GM18870 (cell line): ENCODE results near the gene FIGLA.
"Not testable (repeated sequence)": the region's sequence is repeated elsewhere in the genome, so short reads cannot be mapped to it uniquely, and the experiment has no call there.

Experiments
- ATAC-seq: cut with Tn5 transposase; IDR thresholded peaks from one replicate; pipeline ENCODE4 v1.9.1; 2021; ENCODE audit warnings: moderate library complexity; ENCODE audit not compliant: unreplicated experiment

The FIGLA gene

DNA sequence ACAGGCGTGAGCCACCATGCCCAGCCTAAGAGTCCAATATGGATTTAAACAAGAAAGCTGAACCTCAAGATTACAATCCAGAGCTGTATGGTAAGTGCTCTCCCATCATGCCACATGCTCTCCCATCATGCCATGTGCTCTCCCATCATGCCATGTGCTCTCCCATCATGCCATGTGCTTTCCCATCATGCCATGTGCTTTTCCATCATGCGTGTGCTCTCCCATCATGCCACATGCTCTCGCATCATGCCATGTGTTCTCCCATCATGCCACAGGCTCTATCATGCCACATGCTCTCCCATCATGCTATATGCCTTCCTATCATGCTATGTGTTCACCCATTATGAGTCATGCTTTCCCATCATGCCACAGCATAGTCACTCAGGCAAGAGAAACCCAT is 43.2 kb downstream of the FIGLA start:
- no peak for ATAC-seq

DNA sequence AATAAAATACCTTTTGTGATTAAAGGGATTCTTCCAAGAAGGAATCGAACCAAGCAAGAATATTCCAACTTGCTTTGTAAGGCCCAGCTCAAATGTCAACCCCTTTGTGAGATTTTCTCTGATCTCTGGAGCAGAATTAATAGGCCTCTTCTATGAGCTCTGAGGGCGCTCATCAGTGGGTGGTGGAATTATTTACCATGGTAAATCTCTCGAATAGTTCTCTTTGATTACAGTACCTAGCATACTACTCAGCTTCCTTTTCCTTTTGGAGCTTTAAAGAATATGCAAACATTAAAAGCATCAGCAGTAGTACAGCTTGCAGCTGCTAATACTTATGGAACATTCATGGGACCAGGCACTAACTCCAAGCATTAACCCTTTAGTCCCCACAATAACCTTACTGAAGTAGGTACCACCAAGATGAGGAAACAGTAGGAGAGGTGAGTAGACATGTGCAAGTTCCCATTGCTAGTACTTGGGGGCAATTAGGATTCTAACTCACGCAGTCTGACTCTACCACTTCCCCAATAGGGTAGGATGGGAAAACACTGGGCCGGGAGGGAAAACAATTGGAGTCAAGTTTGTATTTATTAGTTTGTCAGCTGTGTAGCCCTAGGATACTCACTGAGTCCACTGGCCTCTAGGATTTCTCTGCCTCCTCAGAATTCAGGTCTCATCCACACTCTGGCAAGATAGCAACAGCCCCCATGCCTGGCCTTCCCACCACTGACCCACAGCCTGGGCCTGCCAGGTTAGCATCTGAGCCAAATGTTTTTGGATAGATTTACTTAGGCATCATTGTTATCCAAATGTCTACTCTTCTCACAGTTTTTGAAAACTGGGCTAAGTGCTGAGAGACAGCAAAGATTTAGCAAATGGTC is 44.1 kb downstream of the FIGLA start:
- no peak for ATAC-seq

DNA sequence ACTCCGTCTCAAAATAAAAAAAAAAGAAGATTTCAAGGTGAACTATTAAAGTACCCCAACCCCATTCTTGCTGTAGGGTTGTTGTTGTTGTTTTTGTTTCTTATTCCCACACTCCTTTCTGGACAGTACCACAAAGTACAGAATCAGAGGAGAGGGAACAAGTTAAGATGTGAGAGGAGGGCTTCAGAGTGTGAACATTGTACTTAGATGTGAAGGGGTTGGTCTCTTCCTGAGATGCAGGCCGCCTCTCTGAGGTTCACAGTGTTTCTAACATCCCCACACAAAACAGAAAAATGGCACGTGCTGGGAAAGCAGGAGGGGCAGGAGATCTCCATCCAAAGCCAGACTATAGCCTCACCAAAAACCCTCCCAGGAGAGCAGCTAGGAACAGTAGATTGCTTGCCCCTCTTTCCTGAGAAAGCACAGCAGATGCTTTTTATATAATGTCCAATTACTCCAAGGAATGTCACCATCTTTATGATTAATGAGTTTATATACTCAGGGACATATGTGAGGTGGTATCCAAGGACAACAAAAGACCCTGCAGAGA is 45.1 kb downstream of the FIGLA start:
- ATAC-seq, result no peak

DNA sequence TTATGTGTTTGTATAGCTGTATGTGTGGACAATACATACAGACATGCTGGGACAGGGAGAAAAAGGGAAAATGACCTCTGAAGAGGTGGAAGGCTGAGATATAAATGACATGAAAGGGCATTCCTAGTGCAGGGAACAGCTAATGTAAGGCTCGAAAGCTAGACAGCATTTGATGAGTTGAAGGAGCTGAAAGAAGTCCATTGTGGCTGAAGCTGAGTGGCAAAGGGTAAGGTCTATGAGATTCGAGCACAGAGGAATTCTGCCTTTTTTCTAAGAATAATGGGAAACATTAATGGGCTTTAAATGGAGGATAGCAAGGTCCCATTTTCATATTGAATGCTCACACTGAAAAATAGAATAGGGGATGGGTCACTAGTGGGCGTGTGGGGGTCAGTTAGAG is 46.0 kb downstream of the FIGLA start:
- ATAC-seq, result no peak

DNA sequence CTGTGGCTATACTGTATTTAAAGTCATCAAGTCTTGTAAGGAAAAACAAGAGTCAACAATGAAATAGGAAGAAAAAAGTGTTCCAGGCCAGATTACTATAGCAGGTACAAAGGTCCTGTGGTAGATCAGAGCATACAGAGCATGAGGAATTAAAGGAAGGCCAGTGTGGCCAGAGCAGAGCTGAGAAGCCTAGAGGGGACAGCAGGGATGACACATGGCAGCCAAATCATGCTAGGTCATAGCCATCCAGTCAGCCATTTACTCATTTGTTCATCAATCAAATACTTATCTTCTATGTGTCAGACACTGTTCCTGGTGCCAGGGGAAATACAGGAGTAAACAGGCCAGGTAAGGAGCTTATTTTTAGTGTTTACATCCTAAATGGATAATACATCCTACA is 46.8 kb downstream of the FIGLA start:
- ATAC-seq, result no peak

DNA sequence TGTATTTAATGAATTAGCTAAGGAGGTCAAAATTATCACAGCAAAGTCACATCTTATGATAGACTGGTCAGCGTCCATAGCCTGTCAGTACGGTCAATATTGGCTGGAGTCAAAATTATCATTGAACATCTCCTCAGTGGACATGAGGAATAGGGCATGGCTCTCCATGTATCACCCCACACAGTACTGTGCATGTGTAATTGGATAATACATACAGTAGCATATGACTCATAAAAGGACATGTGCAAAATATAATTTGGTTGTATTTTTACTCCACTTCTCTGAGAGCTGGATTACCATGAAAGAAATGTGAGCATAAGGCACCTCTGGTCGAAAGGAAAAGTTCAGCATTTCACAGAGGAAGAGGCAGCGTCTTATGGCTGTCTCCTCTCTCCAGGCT is 47.4 kb downstream of the FIGLA start:
- ATAC-seq, result no peak

DNA sequence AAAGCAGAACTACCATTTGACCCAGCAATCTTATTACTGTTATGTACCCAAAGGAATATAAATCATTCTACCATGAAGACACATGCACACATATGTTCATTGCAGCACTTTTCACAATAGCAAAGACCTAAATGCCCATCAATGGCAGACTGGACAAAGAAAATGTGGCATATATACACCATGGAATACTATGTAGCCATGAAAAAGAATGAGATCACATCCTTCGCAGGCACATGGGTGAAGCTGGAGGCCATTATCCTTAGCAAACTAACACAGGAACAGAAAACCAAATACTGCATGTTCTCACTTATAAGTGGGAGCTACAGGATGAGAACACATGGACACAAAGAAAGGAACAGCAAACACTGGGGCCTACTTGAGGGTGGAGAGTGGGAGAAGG is 51.0 kb downstream of the FIGLA start:
- not testable (repeated sequence) for ATAC-seq

DNA sequence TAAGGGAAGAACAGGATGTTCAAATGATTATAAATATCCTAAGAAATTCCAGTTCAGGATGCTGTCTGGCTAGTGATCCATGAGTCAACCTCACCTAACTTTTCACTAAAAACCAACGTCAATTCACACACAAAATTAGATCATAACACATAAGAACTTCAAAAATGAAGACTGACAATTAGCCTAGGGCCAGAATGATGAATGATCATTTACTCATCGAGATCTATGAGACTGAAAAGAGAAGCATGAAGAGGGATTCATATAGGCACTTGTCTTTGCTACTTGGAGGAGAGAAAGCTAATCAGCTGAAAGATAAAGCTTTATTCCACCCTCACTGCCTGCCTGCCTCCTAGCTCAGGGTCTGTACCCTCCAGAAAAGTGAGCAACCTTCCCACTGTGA is 52.3 kb downstream of the FIGLA start:
- no peak for ATAC-seq

DNA sequence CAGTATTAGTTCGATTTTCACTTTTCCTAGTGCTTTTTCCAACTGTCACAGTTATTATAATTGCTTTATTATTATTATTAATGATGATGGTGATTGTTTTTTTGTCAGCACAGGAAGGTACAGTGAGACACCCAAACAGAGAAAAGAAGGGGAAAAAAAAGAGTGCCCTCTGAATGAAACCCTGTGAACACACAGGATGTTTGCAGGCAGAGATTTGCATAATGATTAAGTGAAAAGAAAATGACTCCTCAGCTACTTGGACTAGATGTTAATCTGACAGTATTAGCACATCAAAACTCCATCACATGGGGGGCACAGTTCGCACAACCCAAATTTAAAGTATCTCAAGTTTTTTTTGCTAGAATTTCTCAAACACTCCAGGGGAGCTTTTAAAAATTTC is 55.4 kb downstream of the FIGLA start:
- no peak for ATAC-seq

DNA sequence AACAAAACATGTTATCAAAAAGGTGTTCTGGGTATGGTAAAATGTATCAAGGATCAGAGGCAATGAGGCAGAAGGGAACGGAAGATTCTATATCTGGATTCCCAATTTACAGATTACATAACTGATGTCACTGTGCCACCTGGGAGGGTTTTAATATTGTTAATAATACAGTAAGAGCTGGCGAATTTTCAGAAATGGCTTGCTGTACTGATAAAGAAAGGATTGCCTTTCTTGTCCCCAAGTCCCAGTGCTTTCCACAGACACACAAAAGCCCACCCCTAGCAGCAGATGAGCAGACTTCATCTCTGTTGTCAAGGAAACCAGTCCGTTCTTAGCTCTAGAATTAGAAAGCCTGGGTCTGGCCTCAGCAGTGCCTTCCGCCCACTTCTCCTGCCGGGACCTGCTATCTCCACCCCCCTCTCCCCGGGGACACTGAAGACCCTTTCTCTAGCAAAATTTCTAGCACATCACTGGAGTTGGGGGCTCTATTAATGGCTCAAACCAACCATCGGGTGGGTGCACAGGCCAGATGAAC is 56.7 kb downstream of the FIGLA start:
- no peak for ATAC-seq

DNA sequence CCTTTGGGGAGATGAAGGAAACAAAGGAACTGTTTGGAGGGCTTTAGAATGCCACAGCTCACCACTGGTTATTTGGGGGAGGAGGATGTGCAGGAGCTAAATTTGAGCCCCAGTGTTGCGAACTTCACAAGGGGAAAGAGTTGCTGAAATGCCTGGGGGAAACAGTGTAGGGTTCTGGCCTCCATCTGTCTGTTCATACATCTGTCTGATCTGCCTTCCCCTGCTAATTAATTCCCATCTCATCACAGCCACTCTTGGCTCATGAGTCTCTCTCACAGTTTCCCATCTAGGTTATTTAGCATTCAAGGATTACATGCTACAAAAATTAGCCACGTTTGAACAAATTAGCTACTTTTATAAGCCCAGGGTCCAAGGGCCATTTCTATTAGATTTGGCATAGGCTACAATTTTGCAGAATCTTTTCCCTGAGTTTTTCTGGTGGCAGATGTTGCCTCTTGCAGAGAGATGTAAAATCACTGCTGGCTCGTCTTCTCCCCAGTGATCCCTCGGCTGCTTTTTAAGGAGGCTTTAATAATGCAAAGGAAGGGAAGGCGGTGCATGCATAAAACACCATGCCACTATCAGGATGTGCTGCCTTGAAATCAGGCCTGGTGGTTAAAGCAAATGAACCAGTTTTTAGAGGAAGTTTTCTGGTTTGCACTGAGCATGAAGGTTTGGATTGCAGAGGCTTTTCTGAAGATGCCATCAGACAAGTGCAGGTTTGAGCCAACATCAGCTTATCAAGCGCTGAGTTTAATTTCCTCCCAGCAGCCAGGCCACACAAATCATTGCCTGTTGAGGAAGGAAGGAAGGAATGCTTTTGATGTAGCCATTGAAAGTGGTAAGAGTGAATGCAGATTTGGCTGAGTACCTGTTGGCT is 57.4 kb downstream of the FIGLA start:
- no peak for ATAC-seq

DNA sequence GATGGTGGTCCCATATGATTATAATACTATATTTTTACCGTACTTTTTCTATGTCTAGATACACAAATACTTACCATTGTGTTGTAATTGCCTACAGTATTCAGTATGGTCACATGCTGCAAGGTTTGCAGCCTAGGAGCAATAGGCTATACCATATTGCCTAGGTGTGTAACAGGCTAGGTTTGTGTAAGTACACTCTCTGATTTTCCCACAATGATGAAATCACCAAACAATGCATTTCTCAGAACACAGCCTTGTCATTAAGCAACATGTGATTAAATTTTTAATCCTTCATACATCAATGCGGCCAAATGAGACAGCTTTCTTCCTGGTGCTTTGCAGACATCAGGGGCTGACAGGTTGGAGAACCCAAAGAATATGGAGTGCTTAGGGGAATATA is 59.7 kb downstream of the FIGLA start:
- ATAC-seq, result no peak

DNA sequence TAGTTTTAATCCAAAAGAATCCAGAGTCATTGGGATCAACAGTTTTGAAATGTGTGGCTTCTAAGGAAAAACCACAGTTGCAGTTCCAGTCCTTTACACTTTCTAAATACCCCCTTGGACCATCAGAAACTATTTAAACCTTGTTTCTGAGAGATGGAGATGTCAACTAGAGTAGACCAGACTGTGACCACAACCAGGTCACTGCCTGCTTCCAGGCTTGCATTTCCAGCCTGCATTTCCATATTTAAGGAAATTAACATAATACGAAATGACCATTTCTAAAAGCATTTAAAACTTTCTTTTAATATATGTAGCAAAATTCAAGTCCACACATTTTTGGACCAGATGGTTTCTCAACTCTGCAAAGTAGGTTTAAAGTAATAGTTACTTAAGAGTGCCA is 60.8 kb downstream of the FIGLA start:
- no peak for ATAC-seq

DNA sequence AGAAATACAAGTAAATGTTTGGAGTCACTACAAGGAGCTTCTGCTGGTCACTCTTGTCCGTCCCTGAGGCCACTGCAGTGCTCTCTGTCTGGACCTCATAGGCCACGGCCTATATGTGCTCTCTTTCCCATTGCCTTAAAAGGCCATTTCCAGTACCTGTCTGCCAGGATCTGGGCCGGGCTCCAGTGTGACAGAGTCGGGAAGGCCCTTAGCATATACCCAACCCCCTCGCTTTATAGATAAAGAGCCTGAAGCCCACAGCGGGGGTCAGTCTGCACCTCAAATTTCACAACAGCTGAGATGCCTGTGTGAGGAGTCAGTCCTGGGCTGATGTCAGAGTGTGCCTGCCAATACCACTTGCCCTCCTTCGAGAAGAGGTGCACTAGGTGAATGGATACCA is 62.3 kb downstream of the FIGLA start:
- no peak for ATAC-seq
